GM13976 (cell line): ENCODE data around the gene DSG2.

Experiments
- DNase-seq: peaks from one replicate; pipeline ENCODE4 v3.0.0; 2012; ENCODE audit warnings: low spot score
- CTCF ChIP-seq: IDR thresholded peaks from 2 replicates; pipeline ENCODE4 v1.5.1; 2012; ENCODE audit warnings: borderline replicate concordance, mild to moderate bottlenecking; ENCODE audit not compliant: insufficient read depth; ENCODE audit errors: extremely low read depth, missing control alignments, control extremely low read depth
- in situ Hi-C: fragments of 300-500 bp; cut with MboI; formaldehyde crosslinking; loops from one replicate; pipeline ENCODE4 v1.12.0; 2022; ENCODE audit warnings: low sequenced_read_pairs, mixed read lengths, inconsistent platforms; ENCODE audit not compliant: unreplicated experiment

The DSG2 gene

DNA sequence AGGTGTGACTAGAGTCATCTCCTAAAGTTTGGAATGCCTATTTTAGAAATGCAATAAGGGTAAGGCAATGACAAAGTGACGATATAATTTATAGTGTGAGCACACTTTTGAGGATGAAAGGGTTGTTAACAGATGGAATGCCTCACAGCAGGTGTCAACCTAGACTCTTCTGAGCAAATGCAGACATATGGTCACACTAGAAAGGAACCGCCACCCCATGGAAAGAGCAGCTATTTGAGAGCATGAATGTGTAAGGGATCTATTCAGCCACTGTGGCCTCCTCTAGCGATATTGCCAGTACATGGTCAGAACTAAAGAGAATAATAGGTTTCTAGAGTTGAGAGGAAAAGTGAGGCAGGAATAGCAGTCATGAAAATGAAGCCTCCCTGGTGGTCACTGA is 18.5 kb downstream of the DSG2 start:
- no peak for TF ChIP-seq CTCF
- DNase-seq, result no peak
- in situ Hi-C loops, result no loop called here

GRCh38 chr18:31526374-31526773 is 28.4 kb downstream of the DSG2 start:
- in situ Hi-C loops, result no loop called here
- no peak for DNase-seq
- TF ChIP-seq CTCF, result no peak

DNA sequence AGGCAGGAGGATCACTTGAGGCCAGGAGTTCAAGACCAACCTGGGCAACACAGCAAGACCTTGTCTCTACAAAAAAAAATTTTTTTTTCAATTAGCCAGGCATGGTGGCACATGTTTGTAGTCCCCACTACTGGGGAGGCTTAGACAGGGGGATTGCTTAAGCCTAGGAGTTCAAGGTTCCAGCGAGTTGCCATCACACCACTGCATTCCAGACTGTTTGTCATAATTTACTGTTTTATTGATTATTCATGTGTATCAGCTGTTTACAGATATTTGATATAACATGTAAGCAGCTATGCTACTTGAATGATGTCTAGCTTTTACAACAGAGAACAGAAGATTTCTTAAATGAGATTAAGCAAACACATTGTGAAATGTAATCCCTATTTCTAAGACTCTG is 35.3 kb downstream of the DSG2 start:
- no peak for TF ChIP-seq CTCF
- in situ Hi-C loops, result no loop called here
- DNase-seq, result no peak

DNA sequence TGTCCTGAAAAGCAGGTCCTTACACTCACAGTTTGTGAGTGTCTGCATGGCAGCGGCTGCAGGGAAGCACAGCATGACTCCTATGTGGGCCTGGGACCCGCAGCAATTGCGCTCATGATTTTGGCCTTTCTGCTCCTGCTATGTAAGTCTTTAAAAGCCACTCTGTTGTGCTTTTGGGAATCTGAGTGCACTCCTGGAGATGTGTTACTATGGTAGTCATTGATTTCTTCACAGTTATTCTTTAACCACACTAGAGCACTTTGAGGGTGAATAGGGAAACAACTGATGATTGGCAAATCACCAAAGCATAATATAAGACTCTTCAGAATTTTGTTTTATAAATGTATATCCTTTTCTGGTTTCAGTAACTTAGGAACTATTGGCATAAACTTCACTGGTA is 40.9 kb downstream of the DSG2 start:
- in situ Hi-C loops, result no loop called here
- no peak for DNase-seq

DNA sequence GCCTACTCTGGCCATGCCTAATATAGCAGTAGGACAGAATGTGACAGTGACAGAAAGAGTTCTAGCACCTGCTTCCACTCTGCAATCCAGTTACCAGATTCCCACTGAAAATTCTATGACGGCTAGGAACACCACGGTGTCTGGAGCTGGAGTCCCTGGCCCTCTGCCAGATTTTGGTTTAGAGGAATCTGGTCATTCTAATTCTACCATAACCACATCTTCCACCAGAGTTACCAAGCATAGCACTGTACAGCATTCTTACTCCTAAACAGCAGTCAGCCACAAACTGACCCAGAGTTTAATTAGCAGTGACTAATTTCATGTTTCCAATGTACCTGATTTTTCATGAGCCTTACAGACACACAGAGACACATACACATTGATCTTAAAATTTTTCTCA is 48.5 kb downstream of the DSG2 start:
- no peak for DNase-seq

More for the DNA sequence above, 40.9 kb downstream of the DSG2 start:
- TF ChIP-seq CTCF, result no peak

DNA sequence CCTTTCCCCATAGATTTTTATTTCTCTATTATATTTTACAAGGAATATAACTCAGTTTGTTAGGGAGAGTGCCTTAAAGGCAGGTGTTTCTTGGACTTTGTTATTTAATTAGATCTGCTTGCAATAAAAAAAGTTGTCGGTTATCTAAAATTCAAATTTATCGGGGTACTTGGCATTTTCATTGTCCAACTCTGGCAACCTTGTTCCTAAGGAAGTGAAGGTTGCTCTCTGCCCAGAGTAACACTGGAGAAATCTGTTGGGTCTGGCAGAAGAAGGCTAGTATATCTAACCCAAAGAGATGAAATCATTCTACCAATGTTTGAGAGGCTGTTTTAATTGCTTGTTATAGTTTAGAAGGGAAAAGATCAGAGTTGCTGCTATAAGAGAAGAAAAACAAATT is 50.9 kb downstream of the DSG2 start:
- in situ Hi-C loops, result loop anchor here (10.0 kb wide), 1 partner anchor 124 kb away; no protein-coding TSS in a partner anchor
- TF ChIP-seq CTCF, result no peak
- no peak for DNase-seq

More for the DNA sequence above, 48.5 kb downstream of the DSG2 start:
- in situ Hi-C loops, result loop anchor here (10.0 kb wide), 1 partner anchor 122 kb away; no protein-coding TSS in a partner anchor
- no peak for TF ChIP-seq CTCF

- no peak for DNase-seq
- TF ChIP-seq CTCF, result no peak
- in situ Hi-C loops, result loop anchor here (10.0 kb wide), 1 partner anchor 125 kb away; no protein-coding TSS in a partner anchor
Observed at GRCh38 chr18:31549416-31549815, 51.4 kb downstream of the DSG2 start.
